HG02884 (cell line): Measurements from ENCODE around the gene REEP6.
A peak's percentile ranks its signal among the peaks of the same experiment; 100 is the strongest.
"Not testable (repeated sequence)": the region's sequence is repeated elsewhere in the genome, so short reads cannot be mapped to it uniquely, and the experiment has no call there.

Source experiments
- ATAC-seq: cut with Tn5 transposase; IDR thresholded peaks from one replicate; pipeline ENCODE4 v1.9.1; 2021; ENCODE audit warnings: mild to moderate bottlenecking, moderate library complexity; ENCODE audit not compliant: unreplicated experiment

Gene REEP6

GRCh38 chr19:1488282-1488601 lies 2.7 kb upstream of the REEP6 start:
- no peak for ATAC-seq

- ATAC-seq, result no peak
Measured at GRCh38 chr19:1489463-1490310, 1.3 kb upstream of the REEP6 start.

- peak; percentile 75 for ATAC-seq
Measured at GRCh38 chr19:1490311-1491113, 469 bp upstream of the REEP6 start, which contains the start of gene PCSK4. PCSK4 (minus strand) TSS chr19:1490350; CDS start chr19:1490346, 4 bp downstream.

- ATAC-seq, result no peak
Measured at GRCh38 chr19:1491849-1492170, 829 bp downstream of the REEP6 start.

GRCh38 chr19:1492474-1493006 lies 1.6 kb downstream of the REEP6 start:
- ATAC-seq, result no peak

GRCh38 chr19:1494115-1494815 lies 3.3 kb downstream of the REEP6 start:
- no peak for ATAC-seq

- no peak for ATAC-seq
Measured at GRCh38 chr19:1495051-1495798, 4.2 kb downstream of the REEP6 start.

- no peak for ATAC-seq
Measured at GRCh38 chr19:1495799-1496713, 5.1 kb downstream of the REEP6 start.

GRCh38 chr19:1496714-1497577 lies 6.0 kb downstream of the REEP6 start:
- no peak for ATAC-seq

- ATAC-seq, result no peak
Measured at GRCh38 chr19:1497578-1498235, 6.7 kb downstream of the REEP6 start.

- ATAC-seq, result not testable (repeated sequence)
Measured at GRCh38 chr19:1499231-1499630, 8.2 kb downstream of the REEP6 start.

GRCh38 chr19:1501200-1501595 lies 10.2 kb downstream of the REEP6 start:
- no peak for ATAC-seq

GRCh38 chr19:1502433-1503088 lies 11.6 kb downstream of the REEP6 start:
- ATAC-seq, result no peak

- no peak for ATAC-seq
Measured at GRCh38 chr19:1503089-1503924, 12.3 kb downstream of the REEP6 start.

- no peak for ATAC-seq
Measured at GRCh38 chr19:1503925-1504773, 13.2 kb downstream of the REEP6 start.

- ATAC-seq, result no peak
Measured at GRCh38 chr19:1505012-1505411, 14.0 kb downstream of the REEP6 start.
